IPS DF 6.9 (cell line): ENCODE data around the gene CDH4.

Experiments used
- DNase-seq: peaks from one replicate; pipeline ENCODE4 v3.0.0-alpha.2; 2013; ENCODE audit warnings: low read depth, low spot score
- H3K27ac ChIP-seq: one replicate; pipeline ENCODE4 v1.5.1; 2013; ENCODE audit warnings: low read length, control low read depth
- H3K27me3 ChIP-seq: 2 replicates; pipeline ENCODE4 v1.6.1; 2013; ENCODE audit warnings: mild to moderate bottlenecking, low read length; ENCODE audit not compliant: control insufficient read depth, insufficient read depth
- H3K36me3 ChIP-seq: 2 replicates; pipeline ENCODE4 v1.6.1; 2013; ENCODE audit warnings: low read length; ENCODE audit not compliant: control insufficient read depth, insufficient read depth
- H3K4me1 ChIP-seq: 2 replicates; pipeline ENCODE4 v1.6.1; 2013; ENCODE audit warnings: low read length; ENCODE audit not compliant: control insufficient read depth, insufficient read depth
- H3K4me3 ChIP-seq: 2 replicates; pipeline ENCODE4 v1.5.1; 2013; ENCODE audit warnings: mild to moderate bottlenecking, low read length
- H3K9me3 ChIP-seq: 2 replicates; pipeline ENCODE4 v1.6.1; 2013; ENCODE audit warnings: low read length, inconsistent platforms; ENCODE audit not compliant: control insufficient read depth, insufficient read depth
- WGBS: extraction: QIAGEN DNeasy Blood & Tissue Kit; methylation state at CpG from one replicate; pipeline ENCODE4 v1.1.7; 2013; ENCODE audit warnings: mixed read lengths, missing lambda C conversion rate; ENCODE audit not compliant: insufficient read length, insufficient coverage; 5-methylcytosine and 5-hydroxymethylcytosine counted together

Gene CDH4

GRCh38 chr20:61321481-61321880, 69.4 kb downstream of the CDH4 start:
- no peaks in the 10 kb centered on the region for H3K4me1 ChIP-seq
- no peaks in the 10 kb centered on the region for H3K9me3 ChIP-seq
- H3K27ac ChIP-seq: no peak overlapping the region
- no CpG with 5 or more reads among the region's 13 CpGs for WGBS
- H3K36me3 ChIP-seq: no peaks in the 10 kb centered on the region
- no peaks in the 10 kb centered on the region for H3K27me3 ChIP-seq
- no peak for DNase-seq
- H3K4me3 ChIP-seq: no peak overlapping the region

GRCh38 chr20:61322151-61322865, 70.2 kb downstream of the CDH4 start:
- Histone ChIP-seq H3K9me3 (no peaks in the 10 kb centered on the region), H3K27me3 (no peaks in the 10 kb centered on the region), H3K4me3 (no peak overlapping the region), H3K4me1 (no peaks in the 10 kb centered on the region), H3K27ac (no peak overlapping the region), H3K36me3 (no peaks in the 10 kb centered on the region)
- no peak for DNase-seq
- no CpG with 5 or more reads among the region's 14 CpGs for WGBS

GRCh38 chr20:61324906-61325305, 72.8 kb downstream of the CDH4 start:
- WGBS: no CpG with 5 or more reads among the region's 8 CpGs
- H3K27ac ChIP-seq: no peak overlapping the region
- H3K4me1 ChIP-seq: no peaks in the 10 kb centered on the region
- H3K9me3 ChIP-seq: no peaks in the 10 kb centered on the region
- H3K36me3 ChIP-seq: no peaks in the 10 kb centered on the region
- no peak overlapping the region for H3K4me3 ChIP-seq
- H3K27me3 ChIP-seq: no peaks in the 10 kb centered on the region
- no peak for DNase-seq

GRCh38 chr20:61325718-61326117, 73.7 kb downstream of the CDH4 start:
- Histone ChIP-seq H3K4me3 (no peak overlapping the region), H3K27me3 (no peaks in the 10 kb centered on the region), H3K9me3 (no peaks in the 10 kb centered on the region), H3K27ac (no peak overlapping the region), H3K4me1 (no peaks in the 10 kb centered on the region), H3K36me3 (no peaks in the 10 kb centered on the region)
- WGBS: no CpG with 5 or more reads among the region's 10 CpGs
- DNase-seq: no peak

GRCh38 chr20:61328911-61329558, 77.0 kb downstream of the CDH4 start:
- no peaks in the 10 kb centered on the region for H3K4me1 ChIP-seq
- H3K9me3 ChIP-seq: no peaks in the 10 kb centered on the region
- no peak overlapping the region for H3K4me3 ChIP-seq
- H3K27me3 ChIP-seq: no peaks in the 10 kb centered on the region
- DNase-seq: no peak
- H3K36me3 ChIP-seq: no peaks in the 10 kb centered on the region
- no CpG with 5 or more reads among the region's 17 CpGs for WGBS
- H3K27ac ChIP-seq: no peak overlapping the region

- no peak overlapping the region for H3K27ac ChIP-seq
- WGBS: no CpG with 5 or more reads among the region's 14 CpGs
- no peak for DNase-seq
- H3K9me3 ChIP-seq: no peaks in the 10 kb centered on the region
- no peaks in the 10 kb centered on the region for H3K27me3 ChIP-seq
- H3K4me1 ChIP-seq: no peaks in the 10 kb centered on the region
- no peaks in the 10 kb centered on the region for H3K36me3 ChIP-seq
- H3K4me3 ChIP-seq: no peak overlapping the region
Observed at GRCh38 chr20:61330441-61330840, 78.4 kb downstream of the CDH4 start.

GRCh38 chr20:61331543-61331942, 79.5 kb downstream of the CDH4 start:
- WGBS: no CpG with 5 or more reads among the region's 11 CpGs

GRCh38 chr20:61332016-61332975, 80.2 kb downstream of the CDH4 start:
- no peaks in the 10 kb centered on the region for H3K4me1 ChIP-seq
- no peaks in the 10 kb centered on the region for H3K9me3 ChIP-seq
- no peak overlapping the region for H3K4me3 ChIP-seq
- DNase-seq: no peak
- no CpG with 5 or more reads among the region's 22 CpGs for WGBS
- no peak overlapping the region for H3K27ac ChIP-seq
- no peaks in the 10 kb centered on the region for H3K36me3 ChIP-seq
- H3K27me3 ChIP-seq: no peaks in the 10 kb centered on the region

More at GRCh38 chr20:61331543-61331942, 79.5 kb downstream of the CDH4 start:
- no peaks in the 10 kb centered on the region for H3K36me3 ChIP-seq
- H3K9me3 ChIP-seq: no peaks in the 10 kb centered on the region
- H3K27ac ChIP-seq: no peak overlapping the region
- H3K4me3 ChIP-seq: no peak overlapping the region
- no peaks in the 10 kb centered on the region for H3K27me3 ChIP-seq
- DNase-seq: no peak
- H3K4me1 ChIP-seq: no peaks in the 10 kb centered on the region

- H3K4me3 ChIP-seq: no peak overlapping the region
- H3K4me1 ChIP-seq: no peaks in the 10 kb centered on the region
- no peaks in the 10 kb centered on the region for H3K27me3 ChIP-seq
- H3K36me3 ChIP-seq: no peaks in the 10 kb centered on the region
- H3K9me3 ChIP-seq: no peaks in the 10 kb centered on the region
- no CpG with 5 or more reads among the region's 9 CpGs for WGBS
- no peak overlapping the region for H3K27ac ChIP-seq
- DNase-seq: no peak
Observed at GRCh38 chr20:61333484-61334108, 81.5 kb downstream of the CDH4 start.

- H3K27ac ChIP-seq: no peak overlapping the region
- no peaks in the 10 kb centered on the region for H3K4me1 ChIP-seq
- H3K27me3 ChIP-seq: no peaks in the 10 kb centered on the region
- no peak overlapping the region for H3K4me3 ChIP-seq
- H3K36me3 ChIP-seq: no peaks in the 10 kb centered on the region
- WGBS: no CpG with 5 or more reads among the region's 5 CpGs
- no peaks in the 10 kb centered on the region for H3K9me3 ChIP-seq
- DNase-seq: no peak
Observed at GRCh38 chr20:61340157-61340556, 88.1 kb downstream of the CDH4 start.
